Left ventricle myocardium inferior (tissue), 1 donor: ENCODE measurements around the gene SLC39A1. TPM values are rescaled to one million over a fixed set of nuclear protein-coding genes. Genes with fewer than 3 reads are reported as not detected.

Source experiments
- DNase-seq: peaks from one replicate; pipeline ENCODE4 v3.0.0-alpha.2; 2020
- H3K27ac ChIP-seq: fragments of 200-600 bp; replicated peaks from 2 replicates; pipeline ENCODE4 v1.8.0; 2021
- H3K27me3 ChIP-seq: fragments of 200-600 bp; 2 replicates; pipeline ENCODE4 v1.8.0; 2021; ENCODE audit warnings: low read depth
- H3K36me3 ChIP-seq: fragments of 200-600 bp; 2 replicates; pipeline ENCODE4 v1.8.0; 2021
- H3K4me1 ChIP-seq: fragments of 200-600 bp; 2 replicates; pipeline ENCODE4 v1.8.0; 2021
- H3K4me3 ChIP-seq: fragments of 200-600 bp; 2 replicates; pipeline ENCODE4 v1.8.0; 2021; ENCODE audit warnings: mild to moderate bottlenecking, moderate library complexity
- H3K9me3 ChIP-seq: fragments of 200-600 bp; replicated peaks from 2 replicates; pipeline ENCODE4 v1.8.0; 2021
- intact Hi-C: fragments of 100-400 bp; cut with micrococcal nuclease; formaldehyde crosslinking; loops from one replicate; pipeline ENCODE4 v1.11.0; 2022
- total RNA-seq: library from RNA; stranded (reverse); fragmentation: NEBNext Ultra II Directional; extraction: Animal tissue kit (Norgen Biotek cat#: 25700); gene quantifications from one replicate; pipeline ENCODE4 v1.2.1, GENCODE V29; 2021
- TF ChIP-seq, protein P1 (sequence below): fragments of 200-600 bp; IDR thresholded peaks from 2 replicates; pipeline ENCODE4 v1.8.0; 2021; ENCODE audit warnings: antibody characterized with exemption, mild to moderate bottlenecking, borderline replicate concordance
- donor health status: DM: no; HTN: yes; CAD: no; lungs with severe emphysema.

The SLC39A1 gene
- total RNA-seq, 1 donor from 2014 or later, result 39.8 TPM

DNA sequence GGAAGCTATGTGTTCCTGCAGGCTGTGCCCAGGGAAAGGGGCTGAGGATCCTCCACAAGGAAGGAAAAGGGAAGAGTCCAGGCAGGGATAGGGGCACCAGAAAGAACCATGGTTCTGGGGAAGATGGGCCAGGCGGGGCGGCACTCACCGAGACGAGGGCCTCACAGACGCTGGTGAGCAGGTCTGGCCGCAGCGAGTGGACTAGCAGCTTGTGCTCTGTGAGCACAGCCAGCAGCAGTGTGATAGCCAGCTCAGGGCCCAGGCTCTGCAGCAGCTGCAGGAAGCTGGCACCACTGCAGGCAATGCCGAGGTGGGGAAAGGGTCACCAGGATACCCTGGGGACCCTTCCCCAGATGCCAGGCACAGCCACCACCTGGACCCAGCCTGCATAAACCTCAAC is 22.6 kb downstream of the SLC39A1 start:
- peaks cover 69% of the 10 kb centered on the region for H3K36me3 ChIP-seq

DNA sequence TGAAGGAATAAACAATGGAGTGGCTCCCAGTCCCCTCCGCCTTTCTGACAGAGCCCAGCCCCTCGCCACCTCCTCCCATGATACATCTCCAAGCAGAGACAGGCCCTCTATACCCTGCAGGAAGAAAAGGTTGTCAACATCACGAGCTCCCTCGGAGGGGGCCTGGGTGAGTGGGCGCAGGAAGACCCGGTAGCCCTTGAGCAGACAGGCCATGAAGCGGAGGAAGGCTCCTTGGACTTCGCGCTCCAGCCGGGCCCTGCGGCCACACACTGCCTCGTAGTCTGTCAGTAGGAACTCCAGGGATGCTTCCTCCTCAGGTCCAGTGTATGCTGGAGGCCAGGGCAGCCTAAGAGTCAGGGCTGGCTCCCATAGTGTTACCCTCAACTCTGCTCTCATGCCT is 23.9 kb downstream of the SLC39A1 start:
- no peaks in the 10 kb centered on the region for H3K27me3 ChIP-seq
- peaks cover 82% of the 10 kb centered on the region for H3K36me3 ChIP-seq
- intact Hi-C loops, result no loop called here
- TF ChIP-seq, protein P1, sequence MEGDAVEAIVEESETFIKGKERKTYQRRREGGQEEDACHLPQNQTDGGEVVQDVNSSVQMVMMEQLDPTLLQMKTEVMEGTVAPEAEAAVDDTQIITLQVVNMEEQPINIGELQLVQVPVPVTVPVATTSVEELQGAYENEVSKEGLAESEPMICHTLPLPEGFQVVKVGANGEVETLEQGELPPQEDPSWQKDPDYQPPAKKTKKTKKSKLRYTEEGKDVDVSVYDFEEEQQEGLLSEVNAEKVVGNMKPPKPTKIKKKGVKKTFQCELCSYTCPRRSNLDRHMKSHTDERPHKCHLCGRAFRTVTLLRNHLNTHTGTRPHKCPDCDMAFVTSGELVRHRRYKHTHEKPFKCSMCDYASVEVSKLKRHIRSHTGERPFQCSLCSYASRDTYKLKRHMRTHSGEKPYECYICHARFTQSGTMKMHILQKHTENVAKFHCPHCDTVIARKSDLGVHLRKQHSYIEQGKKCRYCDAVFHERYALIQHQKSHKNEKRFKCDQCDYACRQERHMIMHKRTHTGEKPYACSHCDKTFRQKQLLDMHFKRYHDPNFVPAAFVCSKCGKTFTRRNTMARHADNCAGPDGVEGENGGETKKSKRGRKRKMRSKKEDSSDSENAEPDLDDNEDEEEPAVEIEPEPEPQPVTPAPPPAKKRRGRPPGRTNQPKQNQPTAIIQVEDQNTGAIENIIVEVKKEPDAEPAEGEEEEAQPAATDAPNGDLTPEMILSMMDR, result no peak
- H3K27ac ChIP-seq, result no peak overlapping the region
- H3K4me3 ChIP-seq, result no peak overlapping the region
- peaks cover 23% of the 10 kb centered on the region for H3K4me1 ChIP-seq
- no peak for DNase-seq
- no peaks in the 10 kb centered on the region for H3K9me3 ChIP-seq

More for the DNA sequence above, 22.6 kb downstream of the SLC39A1 start:
- H3K27ac ChIP-seq, result no peak overlapping the region
- H3K4me3 ChIP-seq, result no peak overlapping the region
- no peaks in the 10 kb centered on the region for H3K9me3 ChIP-seq
- intact Hi-C loops, result no loop called here
- TF ChIP-seq, protein P1, result no peak
- H3K4me1 ChIP-seq, result peaks cover 36% of the 10 kb centered on the region
- no peak for DNase-seq
- no peaks in the 10 kb centered on the region for H3K27me3 ChIP-seq

DNA sequence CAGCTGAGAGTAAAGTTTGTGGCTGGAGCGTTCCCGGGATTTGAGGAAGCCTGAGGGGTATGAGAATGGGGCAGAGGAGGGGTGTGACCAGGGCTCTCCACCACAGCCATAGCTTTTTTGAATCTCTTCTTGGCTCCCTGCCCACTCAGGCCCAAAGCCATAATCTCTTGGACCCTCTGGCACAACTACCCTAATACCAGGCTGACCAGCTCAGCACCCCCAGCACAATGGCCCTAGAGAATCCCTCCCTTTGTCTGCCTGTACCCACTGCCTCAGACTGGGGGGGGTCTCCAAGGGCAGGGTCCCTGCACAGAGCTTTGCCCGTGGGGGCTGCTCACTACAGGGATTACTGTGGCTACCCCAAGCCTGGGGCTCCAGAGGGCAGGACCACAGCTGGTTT is 24.3 kb downstream of the SLC39A1 start:
- Histone ChIP-seq H3K9me3 (no peaks in the 10 kb centered on the region), H3K27ac (no peak overlapping the region), H3K4me3 (no peak overlapping the region), H3K27me3 (no peaks in the 10 kb centered on the region), H3K36me3 (peaks cover 87% of the 10 kb centered on the region), H3K4me1 (peaks cover 18% of the 10 kb centered on the region)
- TF ChIP-seq, protein P1, result no peak
- intact Hi-C loops, result no loop called here
- no peak for DNase-seq

DNA sequence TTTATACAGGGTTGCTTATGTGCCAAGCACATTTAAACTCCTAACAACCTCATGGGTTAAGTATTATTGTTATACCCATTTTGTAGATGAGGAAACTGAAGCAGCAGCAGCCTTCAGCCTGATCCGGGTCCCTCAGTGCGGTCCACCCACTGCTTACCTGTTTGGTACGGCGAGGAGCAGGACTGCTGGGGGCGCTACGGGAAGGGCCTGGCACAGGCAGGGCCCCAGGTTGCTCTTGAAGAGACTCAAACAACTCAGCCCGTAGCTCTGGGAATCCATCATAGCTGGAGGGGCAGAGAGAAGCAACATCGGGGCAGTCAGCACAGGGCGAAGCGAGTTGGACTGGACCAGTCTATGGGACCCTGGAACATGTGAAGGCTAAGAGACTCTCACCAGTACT is 26.0 kb downstream of the SLC39A1 start:
- no peak for DNase-seq
- Histone ChIP-seq H3K36me3 (peaks cover 97% of the 10 kb centered on the region), H3K27me3 (no peaks in the 10 kb centered on the region)

DNA sequence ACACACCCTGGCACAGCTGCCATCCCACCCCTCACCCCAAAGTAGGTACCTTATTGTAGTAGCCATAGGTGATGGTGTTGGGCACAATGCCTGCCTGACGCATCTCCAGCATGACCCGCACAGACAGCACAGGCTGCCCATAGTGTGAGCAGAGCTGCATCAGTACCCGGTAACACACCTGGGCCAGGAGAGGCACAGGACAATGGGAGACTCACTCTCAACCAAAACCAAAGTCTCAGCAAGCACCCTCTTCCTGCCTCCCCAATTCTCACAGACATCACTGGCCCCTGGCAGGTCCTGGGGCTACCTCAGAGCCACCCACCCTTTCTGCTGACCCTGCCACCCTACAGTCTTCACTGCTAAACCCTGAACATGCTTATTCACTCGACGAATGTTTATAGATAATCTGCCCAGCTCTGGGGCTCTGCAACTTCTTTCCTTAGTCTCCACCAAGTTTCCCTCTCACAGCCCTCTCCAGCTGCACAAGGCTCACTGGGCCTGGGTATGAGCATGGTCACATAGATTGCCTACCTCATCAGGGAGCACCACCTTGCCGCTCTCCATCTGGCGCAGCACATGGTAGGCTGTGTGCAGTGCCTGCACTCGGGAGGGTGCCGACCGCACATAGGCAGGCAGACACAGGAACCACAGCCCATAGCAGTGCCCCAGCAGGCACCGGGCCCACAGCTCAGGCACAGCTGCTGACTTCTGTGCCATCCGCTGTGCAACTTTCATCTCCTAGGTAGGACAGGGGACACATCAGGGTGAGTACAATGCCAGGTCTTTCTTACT is 27.1 kb downstream of the SLC39A1 start:
- intact Hi-C loops, result no loop called here
- Histone ChIP-seq H3K9me3 (no peaks in the 10 kb centered on the region), H3K27ac (no peak overlapping the region), H3K4me3 (no peak overlapping the region), H3K36me3 (peaks cover 96% of the 10 kb centered on the region), H3K4me1 (no peaks in the 10 kb centered on the region), H3K27me3 (no peaks in the 10 kb centered on the region)
- TF ChIP-seq, protein P1, result no peak
- no peak for DNase-seq

More for the DNA sequence above, 26.0 kb downstream of the SLC39A1 start:
- TF ChIP-seq, protein P1, result no peak
- no peaks in the 10 kb centered on the region for H3K9me3 ChIP-seq
- peaks cover 2% of the 10 kb centered on the region for H3K4me1 ChIP-seq
- H3K27ac ChIP-seq, result no peak overlapping the region
- H3K4me3 ChIP-seq, result no peak overlapping the region
- intact Hi-C loops, result no loop called here
